Activated CD4-positive, alpha-beta T cell treated with anti-CD3 and anti-CD28 coated beads, Interleukin-2, amount 10 ng/mL, durations not matched to agents 24 days and 14 days (primary cell): ENCODE results near the gene GREB1L. TPM values are rescaled to one million over a fixed set of nuclear protein-coding genes. Genes with fewer than 3 reads are reported as not detected.
"Not testable (repeated sequence)": the region's sequence is repeated elsewhere in the genome, so short reads cannot be mapped to it uniquely, and the experiment has no call there.

ENCODE experiments used
- DNase-seq: peaks from one replicate; pipeline ENCODE4 v3.0.0; 2022
- H3K27ac Mint-ChIP-seq: one replicate; pipeline ENCODE4 v1.8.0; 2022; ENCODE audit warnings: mild to moderate bottlenecking, mixed read lengths
- H3K27me3 Mint-ChIP-seq: one replicate; pipeline ENCODE4 v1.8.0; 2022; ENCODE audit warnings: mixed read lengths
- H3K36me3 Mint-ChIP-seq: one replicate; pipeline ENCODE4 v1.8.0; 2022; ENCODE audit warnings: low read depth, mild to moderate bottlenecking, mixed read lengths
- H3K4me1 Mint-ChIP-seq: one replicate; pipeline ENCODE4 v1.8.0; 2021; ENCODE audit warnings: mixed read lengths
- H3K4me3 Mint-ChIP-seq: one replicate; pipeline ENCODE4 v1.8.0; 2022; ENCODE audit warnings: mild to moderate bottlenecking, moderate library complexity, mixed read lengths
- H3K9me3 Mint-ChIP-seq: one replicate; pipeline ENCODE4 v1.8.0; 2021; ENCODE audit warnings: mixed read lengths
- intact Hi-C: fragments of 100-400 bp; cut with micrococcal nuclease; formaldehyde crosslinking; loops from one replicate; pipeline ENCODE4 v1.15.1; 2023
- total RNA-seq: library from RNA; stranded (reverse); gene quantifications from 2 replicates; pipeline ENCODE4 v1.2.3, GENCODE V29; 2022

GREB1L gene
- total RNA-seq, 1 donor from 2014 or later = not detected

DNA sequence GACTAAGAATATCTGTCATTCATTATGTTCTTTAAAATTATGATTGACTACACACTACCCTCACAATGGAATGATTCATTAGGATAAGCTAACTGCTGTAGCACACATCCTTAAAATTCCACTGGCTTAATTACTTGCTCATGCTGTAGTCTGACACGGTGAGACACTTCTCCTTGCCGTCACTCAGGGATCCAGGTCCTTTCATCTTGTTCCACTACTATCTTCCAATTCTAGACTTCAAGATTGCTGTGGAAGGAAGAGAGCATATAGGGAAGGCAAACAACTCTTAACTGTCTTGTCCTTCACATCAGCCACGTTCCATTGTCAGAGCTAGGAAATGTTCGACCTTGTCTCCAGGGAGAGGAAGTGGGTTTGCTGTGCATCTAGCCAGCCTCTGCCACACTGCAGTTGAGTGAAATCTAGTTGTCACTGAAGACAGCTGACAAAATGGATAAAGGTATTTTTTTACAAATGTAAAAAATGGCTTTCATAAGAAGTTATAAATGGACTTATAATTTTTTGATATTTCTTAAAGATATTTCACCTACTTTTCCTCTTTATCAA is 30.1 kb downstream of the GREB1L start:
- no peak for DNase-seq
- H3K4me1 Mint-ChIP-seq = no peaks in the 10 kb centered on the region
- intact Hi-C loops = no loop called here
- no peaks in the 10 kb centered on the region for H3K27me3 Mint-ChIP-seq
- no peaks in the 10 kb centered on the region for H3K9me3 Mint-ChIP-seq
- H3K4me3 Mint-ChIP-seq = no peak overlapping the region
- no peaks in the 10 kb centered on the region for H3K36me3 Mint-ChIP-seq
- H3K27ac Mint-ChIP-seq = no peak overlapping the region

- H3K9me3 Mint-ChIP-seq = no peaks in the 10 kb centered on the region
- no peak overlapping the region for H3K27ac Mint-ChIP-seq
- H3K4me1 Mint-ChIP-seq = no peaks in the 10 kb centered on the region
- intact Hi-C loops = no loop called here
- H3K27me3 Mint-ChIP-seq = no peaks in the 10 kb centered on the region
- H3K4me3 Mint-ChIP-seq = no peak overlapping the region
- no peak for DNase-seq
- H3K36me3 Mint-ChIP-seq = no peaks in the 10 kb centered on the region
Observed at GRCh38 chr18:21273568-21273967, 31.5 kb downstream of the GREB1L start.

GRCh38 chr18:21275645-21276044 is 33.6 kb downstream of the GREB1L start:
- Mint-ChIP-seq H3K36me3 (no peaks in the 10 kb centered on the region), H3K4me1 (no peaks in the 10 kb centered on the region), H3K9me3 (no peaks in the 10 kb centered on the region), H3K4me3 (no peak overlapping the region), H3K27ac (no peak overlapping the region), H3K27me3 (no peaks in the 10 kb centered on the region)
- intact Hi-C loops = no loop called here
- DNase-seq = no peak

DNA sequence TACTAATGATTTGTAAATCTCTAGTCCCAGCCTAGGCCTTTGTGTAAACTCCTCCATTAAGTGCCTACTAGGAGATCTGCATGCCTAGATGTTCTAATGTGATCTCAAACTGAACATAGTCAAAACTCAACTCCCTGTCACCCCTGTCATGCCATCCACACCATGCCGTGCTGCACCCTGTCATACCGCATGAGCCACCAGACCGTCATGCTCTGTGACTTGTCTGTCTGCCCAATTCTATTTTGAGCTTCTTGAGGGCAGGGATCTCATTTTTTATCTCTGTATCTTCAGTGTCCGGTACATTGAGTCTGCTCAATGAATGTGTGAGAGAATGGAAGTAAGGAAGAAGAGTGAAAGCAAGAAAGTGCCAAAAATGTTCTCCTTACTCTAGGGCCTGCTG is 35.5 kb downstream of the GREB1L start:
- Mint-ChIP-seq H3K27me3 (no peaks in the 10 kb centered on the region), H3K27ac (no peak overlapping the region), H3K4me1 (no peaks in the 10 kb centered on the region), H3K36me3 (no peaks in the 10 kb centered on the region), H3K4me3 (no peak overlapping the region), H3K9me3 (no peaks in the 10 kb centered on the region)
- intact Hi-C loops = no loop called here
- DNase-seq = no peak

GRCh38 chr18:21278218-21278617 is 36.2 kb downstream of the GREB1L start:
- H3K27me3 Mint-ChIP-seq, H3K4me3 Mint-ChIP-seq, DNase-seq, H3K36me3 Mint-ChIP-seq, H3K4me1 Mint-ChIP-seq, H3K27ac Mint-ChIP-seq, intact Hi-C loops, H3K9me3 Mint-ChIP-seq: not testable (repeated sequence)

- Mint-ChIP-seq H3K9me3 (no peaks in the 10 kb centered on the region), H3K36me3 (no peaks in the 10 kb centered on the region), H3K27me3 (no peaks in the 10 kb centered on the region), H3K4me1 (no peaks in the 10 kb centered on the region), H3K4me3 (no peak overlapping the region), H3K27ac (no peak overlapping the region)
- intact Hi-C loops = no loop called here
- no peak for DNase-seq
Observed at GRCh38 chr18:21281603-21282002, 39.6 kb downstream of the GREB1L start.

DNA sequence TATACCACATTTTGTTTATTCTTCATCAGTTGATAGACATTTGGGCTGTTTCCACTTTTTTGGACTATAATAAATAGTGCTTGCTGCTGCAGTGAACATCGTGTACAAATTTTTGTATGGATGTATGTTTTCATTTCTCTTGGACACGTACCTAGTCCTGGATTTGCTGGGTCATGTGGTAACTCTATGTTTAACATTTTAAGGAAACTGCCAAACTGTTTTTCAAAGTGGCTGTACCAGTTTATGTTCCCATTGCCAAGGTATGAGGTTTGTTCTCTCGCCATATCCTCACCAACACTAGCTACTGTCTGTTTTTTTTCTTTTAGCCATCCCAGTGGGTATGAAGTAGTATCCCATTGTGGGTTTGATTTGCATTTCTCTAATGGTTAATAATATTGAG is 42.5 kb downstream of the GREB1L start:
- Mint-ChIP-seq H3K27ac (no peak overlapping the region), H3K4me3 (no peak overlapping the region), H3K27me3 (no peaks in the 10 kb centered on the region), H3K9me3 (no peaks in the 10 kb centered on the region), H3K4me1 (no peaks in the 10 kb centered on the region), H3K36me3 (no peaks in the 10 kb centered on the region)
- intact Hi-C loops = no loop called here
- no peak for DNase-seq

DNA sequence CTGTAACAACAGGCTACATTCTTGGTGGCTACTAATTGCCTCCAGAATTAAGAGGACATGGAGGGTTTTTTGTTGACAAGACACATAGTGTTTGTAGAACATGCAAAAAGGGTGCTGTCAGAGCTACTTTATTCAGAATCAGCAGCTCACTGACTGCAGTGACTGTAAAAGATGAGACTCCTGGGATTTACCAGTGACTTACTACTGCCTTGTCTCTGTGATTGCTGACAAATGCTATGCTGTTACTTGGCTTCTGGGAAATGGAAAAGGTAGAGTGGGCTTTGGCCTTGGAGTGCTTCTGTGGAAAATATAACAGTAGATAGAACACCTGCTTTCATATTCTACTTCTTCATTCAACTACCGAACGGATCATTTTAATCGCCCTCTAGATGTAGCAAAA is 47.8 kb downstream of the GREB1L start:
- Mint-ChIP-seq H3K4me3 (no peak overlapping the region), H3K9me3 (no peaks in the 10 kb centered on the region), H3K36me3 (no peaks in the 10 kb centered on the region), H3K27me3 (no peaks in the 10 kb centered on the region), H3K4me1 (no peaks in the 10 kb centered on the region), H3K27ac (no peak overlapping the region)
- intact Hi-C loops = no loop called here
- DNase-seq = no peak

- no peaks in the 10 kb centered on the region for H3K9me3 Mint-ChIP-seq
- no peaks in the 10 kb centered on the region for H3K36me3 Mint-ChIP-seq
- H3K27me3 Mint-ChIP-seq = no peaks in the 10 kb centered on the region
- H3K4me1 Mint-ChIP-seq = no peaks in the 10 kb centered on the region
- no peak overlapping the region for H3K4me3 Mint-ChIP-seq
- H3K27ac Mint-ChIP-seq = no peak overlapping the region
- intact Hi-C loops = no loop called here
- no peak for DNase-seq
Observed at GRCh38 chr18:21291106-21291505, 49.1 kb downstream of the GREB1L start.

- intact Hi-C loops = no loop called here
- H3K9me3 Mint-ChIP-seq = no peaks in the 10 kb centered on the region
- H3K27ac Mint-ChIP-seq = no peak overlapping the region
- H3K36me3 Mint-ChIP-seq = no peaks in the 10 kb centered on the region
- H3K4me1 Mint-ChIP-seq = no peaks in the 10 kb centered on the region
- DNase-seq = no peak
- no peak overlapping the region for H3K4me3 Mint-ChIP-seq
- H3K27me3 Mint-ChIP-seq = no peaks in the 10 kb centered on the region
Observed at GRCh38 chr18:21293479-21293878, 51.4 kb downstream of the GREB1L start.

- H3K4me1 Mint-ChIP-seq = no peaks in the 10 kb centered on the region
- no peak for DNase-seq
- no peak overlapping the region for H3K4me3 Mint-ChIP-seq
- intact Hi-C loops = no loop called here
- H3K27ac Mint-ChIP-seq = no peak overlapping the region
- no peaks in the 10 kb centered on the region for H3K9me3 Mint-ChIP-seq
- H3K36me3 Mint-ChIP-seq = no peaks in the 10 kb centered on the region
- H3K27me3 Mint-ChIP-seq = no peaks in the 10 kb centered on the region
Observed at GRCh38 chr18:21295101-21295500, 53.1 kb downstream of the GREB1L start.

DNA sequence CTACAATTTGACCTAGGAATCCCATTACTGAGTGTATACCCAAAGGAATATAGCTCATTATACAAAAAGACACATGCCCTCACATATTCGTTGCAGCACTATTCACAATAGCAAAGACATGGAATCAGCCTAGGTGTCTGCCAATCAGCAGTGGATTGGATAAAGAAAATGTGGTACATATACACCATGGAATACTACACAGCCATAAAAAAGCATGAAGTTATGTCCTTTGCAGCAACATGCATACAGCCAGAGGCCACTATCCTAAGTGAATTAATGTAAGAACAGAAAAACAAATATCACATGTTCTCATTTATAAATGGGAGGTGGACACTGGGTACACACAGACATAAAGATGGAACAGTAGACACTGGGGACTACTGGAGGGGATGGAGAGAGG is 54.0 kb downstream of the GREB1L start:
- Mint-ChIP-seq H3K4me1 (no peaks in the 10 kb centered on the region), H3K27ac (no peak overlapping the region), H3K4me3 (no peak overlapping the region), H3K9me3 (no peaks in the 10 kb centered on the region), H3K36me3 (no peaks in the 10 kb centered on the region), H3K27me3 (no peaks in the 10 kb centered on the region)
- no peak for DNase-seq
- intact Hi-C loops = no loop called here

DNA sequence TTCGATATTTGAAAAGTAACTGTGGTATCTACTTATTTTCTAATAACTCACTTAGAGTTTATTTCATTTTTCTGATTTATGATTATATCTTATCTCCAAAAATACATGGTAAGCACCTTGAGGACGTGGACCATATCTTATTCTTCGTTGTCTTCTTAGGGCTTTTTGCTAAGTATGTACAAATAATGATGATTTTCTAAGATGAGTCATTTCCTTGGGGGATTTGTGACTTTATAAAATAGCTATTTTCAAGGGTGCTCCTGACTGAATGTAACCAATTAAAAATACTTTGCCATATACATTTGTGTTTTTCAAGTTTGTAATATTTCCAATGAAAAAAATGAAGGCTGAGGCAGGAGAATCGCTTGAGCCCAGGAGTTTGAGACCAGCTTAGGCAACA is 56.3 kb downstream of the GREB1L start:
- Mint-ChIP-seq H3K27me3 (no peaks in the 10 kb centered on the region), H3K36me3 (no peaks in the 10 kb centered on the region), H3K9me3 (no peaks in the 10 kb centered on the region), H3K4me1 (no peaks in the 10 kb centered on the region), H3K4me3 (no peak overlapping the region), H3K27ac (no peak overlapping the region)
- DNase-seq = no peak
- intact Hi-C loops = no loop called here

DNA sequence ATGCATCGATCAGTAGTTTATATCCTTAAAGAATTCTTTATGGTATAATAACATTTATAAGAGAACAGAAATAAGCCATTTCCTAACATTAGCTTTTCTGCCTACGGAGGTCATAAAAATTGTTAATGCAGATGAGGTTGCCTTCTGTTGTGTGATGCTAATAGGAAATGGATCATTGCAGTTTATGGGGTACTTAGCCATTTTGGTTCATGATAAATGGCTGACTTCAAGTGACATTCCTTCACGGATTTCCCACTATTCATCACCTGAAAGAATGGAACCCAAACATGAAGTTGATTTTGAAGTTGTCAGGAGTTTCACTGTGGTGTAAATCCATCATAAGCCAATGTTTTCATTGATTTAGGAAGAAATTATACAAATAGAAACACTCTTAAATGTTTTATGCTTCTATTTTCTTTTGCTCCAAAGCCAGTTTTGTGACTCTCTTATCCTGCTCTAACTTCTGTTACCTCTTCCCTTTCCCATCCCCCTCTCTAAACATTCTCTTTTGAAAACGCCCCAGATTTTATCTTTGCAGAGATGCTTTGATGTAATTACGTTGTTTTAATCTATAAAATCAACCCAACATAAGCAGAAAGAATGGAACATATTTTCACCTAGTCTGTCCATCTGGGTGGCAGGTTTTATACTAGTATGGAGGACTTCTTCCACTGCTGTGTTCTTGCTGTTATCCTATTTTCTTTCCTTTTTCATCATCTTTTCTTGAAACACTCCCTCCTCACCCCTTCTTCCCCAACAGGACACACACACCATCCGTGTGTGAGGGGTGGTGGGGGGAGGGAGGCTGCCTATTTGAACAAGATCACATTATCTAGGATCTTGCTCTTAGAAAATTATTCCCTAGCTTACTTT is 58.2 kb downstream of the GREB1L start:
- intact Hi-C loops = no loop called here
- H3K36me3 Mint-ChIP-seq = no peaks in the 10 kb centered on the region
- H3K27ac Mint-ChIP-seq = no peak overlapping the region
- no peak for DNase-seq
- H3K4me3 Mint-ChIP-seq = no peak overlapping the region
- no peaks in the 10 kb centered on the region for H3K9me3 Mint-ChIP-seq
- H3K4me1 Mint-ChIP-seq = no peaks in the 10 kb centered on the region
- H3K27me3 Mint-ChIP-seq = no peaks in the 10 kb centered on the region

GRCh38 chr18:21300908-21301200 is 58.8 kb downstream of the GREB1L start:
- Mint-ChIP-seq H3K9me3 (no peaks in the 10 kb centered on the region), H3K27ac (no peak overlapping the region), H3K36me3 (no peaks in the 10 kb centered on the region), H3K27me3 (no peaks in the 10 kb centered on the region), H3K4me3 (no peak overlapping the region), H3K4me1 (no peaks in the 10 kb centered on the region)
- DNase-seq = no peak
- intact Hi-C loops = no loop called here
